GM19372 (cell line): Measurements from ENCODE around the gene FMNL2.

Source experiments
- ATAC-seq: cut with Tn5 transposase; IDR thresholded peaks from one replicate; pipeline ENCODE4 v1.9.1; 2021; ENCODE audit warnings: mild to moderate bottlenecking, low read depth, moderate library complexity; ENCODE audit not compliant: unreplicated experiment

Gene FMNL2

DNA sequence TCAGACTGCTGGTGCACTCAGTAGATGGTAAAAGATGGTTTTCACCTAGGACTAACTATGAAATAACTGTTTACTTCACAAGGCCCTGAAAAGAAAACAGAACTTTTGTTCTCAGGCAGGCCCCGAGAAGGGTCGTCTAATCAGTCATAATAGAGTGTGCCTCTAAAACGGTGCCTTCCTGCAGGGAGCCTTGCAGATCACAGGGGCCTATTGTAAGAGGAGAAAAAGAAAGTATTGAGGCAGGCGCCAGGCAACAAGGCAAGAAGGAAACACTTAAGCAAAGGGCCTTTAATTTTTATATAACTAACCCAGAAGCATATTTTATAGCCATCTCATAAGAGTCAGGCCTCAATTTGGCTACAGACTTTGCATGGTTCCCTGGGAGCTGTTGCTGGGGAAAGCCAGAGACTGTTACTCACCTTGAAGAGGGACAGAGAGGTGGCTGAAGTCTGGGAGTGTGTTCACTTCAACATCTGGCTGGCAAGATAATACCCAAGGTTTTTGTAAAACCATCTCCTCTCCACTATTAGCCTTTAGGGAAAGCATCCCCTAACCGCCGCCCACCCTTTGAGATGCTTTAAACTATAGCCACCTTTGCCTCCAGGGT, 265.2 kb downstream of the FMNL2 start:
- ATAC-seq, result no peak

GRCh38 chr2:152600697-152601096, 265.7 kb downstream of the FMNL2 start:
- ATAC-seq, result no peak

DNA sequence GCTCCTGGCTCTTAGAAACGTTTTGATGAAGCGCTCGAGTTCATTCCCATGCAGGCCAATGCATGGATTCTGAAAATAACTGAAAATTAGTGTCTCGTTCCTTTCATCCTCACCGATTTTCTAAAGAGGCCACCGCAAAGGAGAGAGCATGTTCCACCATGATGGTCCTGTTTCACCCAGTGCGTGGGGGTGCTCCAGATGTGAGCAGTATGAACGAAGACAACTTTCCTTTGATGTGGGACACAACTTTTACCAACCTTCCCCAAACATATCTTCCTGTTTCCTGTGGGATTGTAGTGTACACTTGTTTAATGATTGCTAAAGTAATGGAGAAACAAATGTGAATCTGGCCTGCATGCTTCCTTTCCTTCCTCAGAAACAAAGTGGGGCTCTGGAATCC, 267.8 kb downstream of the FMNL2 start:
- ATAC-seq, result no peak

GRCh38 chr2:152603166-152603565, 268.2 kb downstream of the FMNL2 start:
- no peak for ATAC-seq

DNA sequence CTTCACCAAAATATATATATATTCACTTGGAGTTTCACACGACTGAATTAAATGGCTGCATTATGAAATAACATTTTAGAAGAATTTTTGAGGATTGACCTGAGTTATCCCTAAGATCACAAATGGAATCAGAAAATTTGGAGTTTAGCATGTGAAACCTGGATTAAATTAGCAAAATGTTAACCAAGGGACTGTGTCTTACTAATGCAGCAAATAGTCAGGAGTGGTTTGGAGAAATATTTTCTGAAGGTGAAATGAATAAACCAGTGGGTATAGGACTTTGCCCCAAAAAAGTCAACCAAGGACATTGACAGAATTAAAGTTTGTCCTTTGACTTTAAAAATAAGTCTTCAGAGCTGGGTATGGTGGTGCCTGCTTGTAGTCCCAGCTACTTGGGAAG, 271.1 kb downstream of the FMNL2 start:
- no peak for ATAC-seq

DNA sequence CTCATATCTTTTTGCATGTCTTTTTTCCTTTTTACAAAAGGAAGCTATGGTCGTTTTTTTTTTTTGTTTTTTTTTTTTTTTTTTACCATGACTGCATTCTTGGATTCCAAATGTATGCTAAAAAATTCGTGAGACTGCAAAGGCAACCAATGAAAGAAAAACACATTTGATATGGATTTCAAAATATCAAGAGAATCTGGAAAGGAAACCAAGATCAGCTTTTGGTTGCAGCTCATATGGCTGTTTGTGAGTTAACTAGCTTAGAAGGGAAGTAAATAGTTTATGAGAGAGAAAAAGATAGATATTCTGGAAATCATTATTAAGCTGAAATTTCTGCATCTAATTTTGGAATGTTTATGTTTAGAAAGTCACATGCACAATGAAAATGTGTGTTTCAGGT, 272.0 kb downstream of the FMNL2 start:
- no peak for ATAC-seq

DNA sequence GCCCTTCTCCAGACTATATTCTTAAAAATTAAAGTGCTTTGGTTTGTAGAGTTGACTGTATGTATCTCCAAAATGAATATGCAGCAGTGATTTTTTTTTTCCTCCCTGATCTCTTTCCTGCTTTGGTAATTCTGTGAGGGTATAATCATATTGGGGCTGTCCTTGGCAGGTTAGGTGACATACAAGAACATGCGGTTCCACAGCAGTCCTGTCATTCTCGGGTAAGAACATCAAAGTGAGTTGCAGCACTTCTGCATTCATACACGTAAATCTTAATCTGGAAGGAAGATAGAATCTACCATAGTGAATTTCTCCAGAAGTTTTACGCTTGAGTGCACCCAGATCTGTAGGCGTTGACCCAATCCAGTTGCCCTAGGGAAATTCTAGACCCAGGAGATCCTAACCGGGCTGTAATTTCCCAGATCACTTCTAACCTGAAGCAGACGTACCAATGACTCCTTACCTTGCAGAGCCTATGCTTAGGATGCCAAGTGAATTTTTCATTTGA, 272.9 kb downstream of the FMNL2 start:
- ATAC-seq, result no peak

DNA sequence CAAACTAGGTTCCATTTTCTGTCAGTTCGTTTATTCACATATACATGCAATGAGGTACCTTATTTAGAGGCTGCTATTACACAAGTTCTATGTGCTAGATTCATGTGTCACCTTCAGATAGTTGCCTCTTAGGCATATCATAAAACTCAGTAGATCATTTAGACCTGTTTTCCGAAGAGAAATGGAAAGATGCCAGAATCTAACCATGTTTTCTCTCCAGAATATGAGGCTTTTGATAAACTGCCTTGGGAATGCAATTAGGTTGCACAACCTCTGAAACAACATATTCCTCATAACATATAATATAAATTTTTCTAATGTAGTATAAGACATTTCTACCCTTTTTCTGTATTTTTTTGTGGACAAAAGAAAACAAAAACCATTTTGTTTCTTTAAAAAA, 274.2 kb downstream of the FMNL2 start:
- ATAC-seq, result no peak

DNA sequence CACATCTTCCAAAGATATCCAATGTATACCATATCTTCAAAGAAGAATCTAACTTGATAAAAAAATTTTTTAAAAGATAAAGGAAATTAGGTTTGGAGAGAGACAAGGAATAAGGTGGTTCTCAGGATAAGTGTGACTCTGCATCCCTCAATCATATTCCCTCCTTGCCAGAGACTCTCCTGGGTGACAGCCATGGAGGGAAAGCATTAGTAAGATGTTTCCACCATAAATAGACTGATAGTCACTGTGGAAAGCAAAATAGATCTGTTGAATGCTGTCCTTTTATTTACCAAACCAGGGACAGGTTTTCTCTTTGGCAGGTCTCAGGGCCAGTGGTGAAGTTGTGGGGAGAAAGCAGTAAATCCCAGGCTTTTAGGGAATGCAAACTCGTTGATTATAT, 274.7 kb downstream of the FMNL2 start:
- no peak for ATAC-seq

GRCh38 chr2:152611458-152612231, 276.7 kb downstream of the FMNL2 start:
- peak; percentile 60 for ATAC-seq

DNA sequence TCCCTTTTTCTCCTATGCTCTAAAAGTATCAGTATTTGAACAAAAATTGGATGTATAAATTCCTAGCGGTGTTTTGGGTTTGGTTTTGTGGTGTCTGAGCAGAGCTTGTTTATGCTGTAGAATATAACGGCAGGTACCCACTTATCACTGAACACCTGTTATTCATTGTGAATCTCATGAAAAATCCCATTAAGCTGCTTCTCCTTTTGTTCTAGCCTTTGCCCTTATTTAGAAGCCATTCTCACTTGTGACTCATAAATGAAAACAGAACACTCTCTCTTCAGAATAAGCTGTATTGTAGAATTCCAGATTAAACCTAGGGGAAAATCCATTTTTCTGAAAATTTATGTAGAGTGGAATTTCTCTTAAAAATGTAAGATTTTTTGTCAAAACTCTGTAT, 278.3 kb downstream of the FMNL2 start:
- no peak for ATAC-seq

- no peak for ATAC-seq
Observed at GRCh38 chr2:152615177-152615576, 280.2 kb downstream of the FMNL2 start.

DNA sequence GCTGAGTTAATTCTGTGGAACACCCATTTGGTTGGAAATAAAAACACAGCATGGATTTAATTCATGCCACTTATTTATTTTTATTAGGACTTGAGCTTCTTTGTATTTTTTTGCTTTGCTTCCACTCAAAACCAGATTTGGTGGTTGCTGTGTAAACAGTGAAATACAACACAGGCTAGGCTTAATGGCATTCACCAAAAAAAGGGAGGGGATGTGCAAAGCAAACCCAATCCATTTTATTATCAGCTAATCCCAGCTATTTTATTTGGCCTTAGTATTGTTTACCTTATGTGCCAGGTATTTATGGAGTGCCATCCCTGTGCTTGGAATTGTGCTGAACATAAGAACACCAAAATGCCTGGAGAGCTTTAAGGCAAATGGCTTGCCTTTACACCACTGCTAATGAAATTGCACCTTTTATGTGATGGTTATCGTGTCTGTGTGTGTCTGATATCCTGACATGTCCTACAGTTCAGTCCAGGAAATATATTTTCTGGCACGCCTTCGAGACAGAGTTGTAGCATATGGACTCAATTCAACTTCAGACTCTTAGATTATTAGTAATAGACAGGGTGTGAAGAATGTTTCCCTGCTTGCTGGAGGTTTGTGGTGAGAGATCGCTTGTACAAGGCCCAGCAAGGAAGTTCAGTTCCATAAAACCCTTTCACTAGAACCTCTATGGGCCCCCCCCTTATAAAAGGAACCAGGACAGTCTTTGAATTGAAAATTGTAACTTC, 282.6 kb downstream of the FMNL2 start:
- no peak for ATAC-seq

- no peak for ATAC-seq
Observed at GRCh38 chr2:152618193-152618564, 283.2 kb downstream of the FMNL2 start.

GRCh38 chr2:152620208-152620607, 285.2 kb downstream of the FMNL2 start:
- no peak for ATAC-seq

DNA sequence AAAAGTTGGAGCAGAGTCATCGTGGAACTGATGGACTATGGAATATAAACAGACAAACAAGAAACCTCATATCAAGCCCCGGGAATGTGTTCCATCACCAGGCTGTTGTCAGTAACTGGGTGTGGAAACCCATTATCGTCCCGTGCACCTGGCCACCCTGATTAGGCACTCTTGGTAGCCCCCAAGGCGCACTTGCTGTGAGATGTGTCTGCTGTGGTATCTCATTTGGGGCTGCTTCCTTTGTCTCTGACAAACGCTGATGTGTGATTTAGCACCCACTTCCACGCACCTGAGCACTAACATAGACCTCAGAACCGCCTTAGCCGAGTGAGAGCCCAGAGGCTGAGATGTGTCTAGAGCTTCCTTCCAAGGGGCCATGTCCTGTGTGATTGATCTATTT, 286.0 kb downstream of the FMNL2 start:
- ATAC-seq, result no peak

- no peak for ATAC-seq
Observed at GRCh38 chr2:152622219-152622618, 287.2 kb downstream of the FMNL2 start.

DNA sequence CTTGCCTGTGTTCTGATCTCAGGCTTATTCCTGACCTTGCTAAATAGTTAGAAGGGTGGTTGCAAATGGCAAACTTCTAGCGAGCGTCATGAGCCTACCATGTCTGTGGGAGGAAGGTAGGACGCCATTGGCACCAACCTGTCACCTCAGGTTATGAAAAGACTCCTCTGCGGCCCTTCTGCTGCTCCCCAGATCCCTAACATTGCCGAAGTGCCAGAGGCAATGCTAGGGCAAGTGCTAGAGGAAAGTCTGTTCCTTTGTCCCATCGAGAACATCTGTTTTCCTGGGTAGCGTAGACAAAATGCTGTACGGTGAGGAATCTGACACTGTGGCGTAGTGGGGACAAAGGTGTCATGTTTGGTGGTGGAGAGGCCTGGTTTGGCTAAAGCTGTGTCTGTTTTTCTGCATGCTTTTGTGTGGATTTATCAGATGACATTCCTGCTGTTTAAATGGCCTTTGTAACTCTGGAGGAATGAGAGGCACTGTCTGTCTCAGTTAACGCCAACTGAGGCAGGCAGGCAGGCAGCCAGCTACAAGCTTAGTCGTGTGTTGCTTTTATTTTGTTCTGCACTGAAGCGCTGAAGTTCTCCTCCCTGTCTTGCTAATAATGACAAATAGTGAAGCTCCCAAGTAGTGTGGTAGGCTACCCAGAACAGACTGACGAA, 288.2 kb downstream of the FMNL2 start:
- ATAC-seq, result no peak

GRCh38 chr2:152623775-152624174, 288.8 kb downstream of the FMNL2 start:
- no peak for ATAC-seq

DNA sequence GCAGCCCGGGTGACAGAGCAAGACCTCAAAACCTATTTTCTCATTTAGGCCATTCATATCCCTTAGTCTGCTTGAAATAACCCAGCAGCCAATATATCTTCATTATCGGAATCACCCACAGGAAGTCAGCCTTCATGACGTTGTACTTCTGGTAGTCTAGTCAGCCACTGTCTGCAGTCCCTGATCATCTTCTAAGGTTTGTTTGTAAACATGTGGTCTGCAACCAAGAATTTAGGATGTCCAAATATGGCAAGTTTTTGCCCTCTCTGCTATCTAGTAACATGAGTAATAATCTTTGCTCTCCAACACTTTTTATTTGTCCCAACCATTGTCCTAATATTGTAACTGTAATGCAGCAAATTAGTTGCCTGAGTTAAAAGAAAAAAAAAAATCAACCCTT, 289.8 kb downstream of the FMNL2 start:
- no peak for ATAC-seq

DNA sequence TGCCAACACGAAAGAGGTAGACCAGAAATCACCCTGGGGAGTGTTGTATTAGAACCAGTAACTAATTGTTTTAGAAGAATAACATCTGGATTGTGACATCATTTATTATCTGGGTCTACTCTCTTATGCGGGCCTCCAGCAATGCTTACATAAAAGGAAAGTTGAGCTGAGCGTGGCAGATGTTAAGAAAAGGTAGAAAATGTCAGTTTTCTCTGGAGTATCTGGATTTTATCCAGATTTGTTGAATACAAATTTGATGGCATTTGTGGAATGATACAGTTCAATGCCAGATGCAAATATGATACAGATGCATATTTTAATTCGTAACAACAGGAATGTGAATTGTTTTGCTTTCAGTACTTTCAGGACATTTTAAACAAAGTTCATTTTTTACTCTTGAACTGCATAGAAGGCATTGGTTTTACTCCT, 292.0 kb downstream of the FMNL2 start:
- ATAC-seq, result no peak
